Fibroblast of pulmonary artery (primary cell): Measurements from ENCODE around the gene SINHCAF.

Experiments used
- DNase-seq: peaks from one replicate; pipeline ENCODE4 v3.0.0-alpha.2; 2010; ENCODE audit warnings: low read depth
- H3K4me3 ChIP-seq: replicated peaks from 2 replicates; pipeline ENCODE4 v1.5.1; 2011; ENCODE audit warnings: low read depth, mild to moderate bottlenecking, control low read depth, low read length, moderate library complexity
- CTCF ChIP-seq: IDR thresholded peaks from 2 replicates; pipeline ENCODE4 v1.5.1; 2011; ENCODE audit warnings: mild to moderate bottlenecking, control low read depth, low read length, inconsistent platforms; ENCODE audit errors: missing control alignments

SINHCAF gene

GRCh38 chr12:31298515-31298910 is 27.4 kb downstream of the SINHCAF start:
- DNase-seq: no peak
- no peak overlapping the region for H3K4me3 ChIP-seq
- TF ChIP-seq CTCF: no peak

GRCh38 chr12:31297572-31298514 is 28.1 kb downstream of the SINHCAF start:
- DNase-seq: no peak
- no peak overlapping the region for H3K4me3 ChIP-seq
- TF ChIP-seq CTCF: no peak

- H3K4me3 ChIP-seq: no peak overlapping the region
- no peak for TF ChIP-seq CTCF
Observed at GRCh38 chr12:31289441-31289840, 36.5 kb downstream of the SINHCAF start.

GRCh38 chr12:31288381-31288780 is 37.6 kb downstream of the SINHCAF start:
- TF ChIP-seq CTCF: no peak
- no peak overlapping the region for H3K4me3 ChIP-seq
- DNase-seq: no peak

More at GRCh38 chr12:31289441-31289840, 36.5 kb downstream of the SINHCAF start:
- DNase-seq: no peak

- H3K4me3 ChIP-seq: no peak overlapping the region
- TF ChIP-seq CTCF: no peak
- no peak for DNase-seq
Observed at GRCh38 chr12:31280183-31280582, 45.8 kb downstream of the SINHCAF start.

GRCh38 chr12:31279390-31279924 is 46.5 kb downstream of the SINHCAF start:
- no peak for TF ChIP-seq CTCF
- no peak overlapping the region for H3K4me3 ChIP-seq
- DNase-seq: no peak

- no peak for TF ChIP-seq CTCF
- H3K4me3 ChIP-seq: no peak overlapping the region
- DNase-seq: no peak
Observed at GRCh38 chr12:31278832-31279231, 47.1 kb downstream of the SINHCAF start.
